Stimulated activated CD4-positive, alpha-beta T cell treated with anti-CD3 and anti-CD28 coated beads, Interleukin-1b, Interleukin-23, amount 100 ng/mL, for 1 hour (primary cell): ENCODE measurements around the gene RPEL1.
A peak's percentile ranks its signal among the peaks of the same experiment; 100 is the strongest.
"Not testable (repeated sequence)": the region's sequence is repeated elsewhere in the genome, so short reads cannot be mapped to it uniquely, and the experiment has no call there.

Experiments
- DNase-seq, 2 donors: peaks; one replicate each; pipeline ENCODE4 v3.0.0-alpha.2; 2020; ENCODE audit warnings: low read depth in 2 of 2

The RPEL1 gene

DNA sequence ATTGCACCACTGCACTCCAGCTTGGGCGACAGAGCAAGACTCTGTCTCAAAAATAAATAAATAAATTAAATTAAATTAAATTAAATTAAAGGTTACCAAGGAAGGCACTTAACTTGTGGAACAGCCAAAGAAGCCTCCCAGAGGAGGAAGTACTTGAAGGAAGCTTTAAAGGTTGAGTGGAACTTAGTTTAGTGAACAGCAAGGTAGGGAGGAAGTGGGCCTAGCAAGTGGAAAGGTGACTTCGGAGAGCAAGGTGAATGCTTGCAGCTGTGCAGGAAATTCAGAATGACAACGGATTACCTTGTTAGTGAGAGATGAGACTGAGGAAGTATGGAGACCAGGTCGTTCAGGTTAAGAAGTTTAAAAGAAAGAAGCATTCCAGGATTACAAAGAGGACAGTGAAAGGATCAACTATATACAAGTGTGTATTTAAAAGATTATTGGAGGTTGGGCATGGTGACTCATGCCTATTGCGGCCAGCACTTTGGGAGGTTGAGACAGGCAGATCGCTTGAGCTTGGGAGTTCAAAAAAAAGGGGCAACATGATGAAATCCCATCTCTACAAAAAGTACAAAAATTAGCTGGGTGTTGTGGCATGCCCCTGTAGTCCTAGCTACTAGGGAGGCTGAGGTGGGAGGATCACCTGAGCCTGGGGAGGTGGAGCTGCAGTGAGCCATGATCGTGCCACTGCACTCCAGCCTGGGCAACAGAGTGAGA lies 12.8 kb upstream of the RPEL1 start:
- no peak for DNase-seq

DNA sequence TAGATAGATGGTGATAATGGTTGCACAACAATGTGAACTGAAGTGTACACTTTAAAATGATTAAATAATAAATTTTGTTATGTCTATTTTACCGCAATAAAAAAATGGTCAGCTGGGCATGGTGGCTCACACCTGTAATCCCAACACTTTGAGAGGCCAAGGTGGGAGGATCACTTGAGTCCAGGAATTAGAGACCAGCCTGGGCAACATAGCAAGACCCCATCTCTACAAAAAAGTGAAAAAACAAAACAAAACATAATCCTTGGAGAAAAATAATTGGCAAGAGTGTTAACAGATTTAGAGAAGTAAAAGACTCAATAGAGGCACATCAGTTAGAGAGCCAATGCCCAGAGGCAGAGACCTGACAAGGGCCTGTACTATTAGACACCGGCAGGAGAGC lies 9.9 kb upstream of the RPEL1 start:
- DNase-seq, result no peak

DNA sequence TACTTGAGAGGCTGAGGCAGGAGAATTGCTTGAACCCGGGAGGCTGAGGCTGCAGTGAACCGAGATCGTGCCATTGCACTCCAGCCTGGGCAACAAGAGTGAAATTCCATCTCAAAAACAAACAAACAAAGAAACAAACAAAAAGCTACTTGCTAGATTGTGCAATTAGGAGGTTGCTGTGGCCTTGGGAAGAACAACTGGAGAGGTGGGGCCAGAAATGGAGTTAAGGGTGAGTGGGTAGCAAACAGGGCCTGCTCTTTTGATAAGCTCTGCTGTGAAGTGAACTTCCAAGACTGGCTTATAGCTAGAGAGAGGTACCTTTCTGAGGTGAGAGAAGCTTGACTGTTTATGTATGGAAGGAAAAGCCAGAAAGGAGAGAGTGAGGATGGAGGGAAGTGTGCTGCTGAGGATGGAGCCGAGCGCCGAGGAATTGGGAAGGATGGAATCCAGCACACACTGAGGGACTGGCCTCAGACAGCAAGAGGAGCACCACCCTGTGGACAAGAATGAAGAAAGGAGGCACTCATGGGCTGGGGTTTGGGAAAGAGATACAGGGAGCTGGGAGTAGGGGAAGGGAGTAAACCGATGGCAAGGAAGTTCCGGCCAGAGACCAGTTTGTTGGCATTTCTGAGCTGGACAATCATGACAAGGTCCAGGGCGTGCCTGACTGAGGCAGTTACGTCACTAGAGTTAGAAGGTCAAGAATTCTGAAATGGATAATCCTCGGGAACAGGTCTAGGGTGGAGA lies 7.0 kb upstream of the RPEL1 start:
- no peak for DNase-seq

DNA sequence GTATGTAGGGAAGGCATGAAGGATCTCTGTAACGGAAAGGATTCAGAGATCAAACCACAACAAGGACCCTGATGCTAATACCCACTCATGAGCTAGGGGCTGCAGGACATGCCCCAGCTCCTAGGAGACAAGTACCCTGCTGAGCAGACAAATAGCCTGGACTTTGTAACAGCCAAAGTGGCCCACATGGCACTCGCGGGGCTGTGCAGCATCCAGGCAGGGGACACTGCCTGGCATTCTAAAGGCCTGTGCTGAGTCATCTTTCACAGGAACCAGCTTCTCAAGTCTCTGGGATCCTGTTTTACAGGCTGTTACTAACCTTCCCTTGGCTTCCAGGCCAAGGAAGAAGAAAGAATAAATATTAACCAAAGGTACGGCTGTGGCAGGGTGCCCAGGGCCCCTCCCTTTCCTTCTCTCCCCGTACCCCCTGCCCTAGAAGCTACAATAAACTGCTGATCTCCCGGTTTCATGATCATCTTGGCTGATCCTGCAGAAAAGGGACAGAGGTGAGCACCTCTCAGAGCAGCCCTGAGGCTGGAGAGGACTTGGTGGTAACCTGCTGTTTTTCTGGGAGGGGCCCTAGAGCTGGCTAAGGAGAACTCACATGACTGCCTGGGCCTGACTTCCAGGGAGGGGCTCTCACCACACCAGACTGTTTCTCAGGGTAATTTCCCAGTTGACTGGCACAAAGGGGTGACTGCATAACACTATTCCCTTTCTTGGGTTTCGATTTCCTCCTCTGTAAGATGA lies 4.2 kb upstream of the RPEL1 start:
- no peak for DNase-seq

DNA sequence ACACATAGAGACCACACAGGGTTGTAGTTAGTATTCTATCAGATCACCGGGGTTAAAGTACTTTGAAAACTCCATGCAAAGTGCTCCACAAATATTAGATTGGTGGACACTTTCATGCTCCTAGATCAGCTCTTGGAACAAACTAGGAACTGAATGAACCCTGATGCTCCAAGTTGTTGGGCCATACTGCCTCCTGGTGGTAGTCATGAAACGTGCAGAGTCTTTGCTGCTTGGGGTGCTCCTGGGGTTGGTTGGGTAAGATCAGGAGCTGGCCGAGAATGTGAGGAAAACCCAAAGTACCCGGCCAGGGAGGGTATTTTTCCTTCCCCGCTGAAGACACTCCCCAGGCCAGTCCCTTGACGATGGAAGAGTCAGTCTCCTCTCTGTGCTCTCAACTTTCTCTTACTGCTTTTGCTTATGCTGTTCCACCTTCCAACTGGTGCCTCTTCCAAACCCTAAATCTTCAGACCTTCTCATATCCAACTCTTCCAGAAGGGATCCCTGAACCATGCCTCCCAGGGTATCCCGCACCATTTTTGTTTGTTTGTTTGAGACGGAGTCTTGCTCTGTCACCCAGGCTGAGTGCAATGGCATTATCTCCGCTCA lies 918 bp upstream of the RPEL1 start:
- DNase-seq, result peak; percentile 12 to 19

DNA sequence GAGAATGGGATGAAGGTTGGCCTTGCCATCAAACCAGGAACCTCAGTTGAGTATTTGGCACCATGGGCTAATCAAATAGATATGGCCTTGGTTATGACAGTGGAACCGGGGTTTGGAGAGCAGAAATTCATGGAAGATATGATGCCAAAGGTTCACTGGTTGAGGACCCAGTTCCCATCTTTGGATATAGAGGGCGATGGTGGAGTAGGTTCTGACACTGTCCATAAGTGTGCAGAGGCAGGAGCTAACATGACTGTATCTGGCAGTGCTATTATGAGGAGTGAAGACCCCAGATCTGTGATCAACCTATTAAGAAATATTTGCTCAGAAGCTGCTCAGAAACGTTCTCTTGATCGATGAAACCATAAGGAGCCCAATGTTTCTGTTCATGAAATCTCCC lies 637 bp downstream of the RPEL1 start:
- DNase-seq, result no peak

DNA sequence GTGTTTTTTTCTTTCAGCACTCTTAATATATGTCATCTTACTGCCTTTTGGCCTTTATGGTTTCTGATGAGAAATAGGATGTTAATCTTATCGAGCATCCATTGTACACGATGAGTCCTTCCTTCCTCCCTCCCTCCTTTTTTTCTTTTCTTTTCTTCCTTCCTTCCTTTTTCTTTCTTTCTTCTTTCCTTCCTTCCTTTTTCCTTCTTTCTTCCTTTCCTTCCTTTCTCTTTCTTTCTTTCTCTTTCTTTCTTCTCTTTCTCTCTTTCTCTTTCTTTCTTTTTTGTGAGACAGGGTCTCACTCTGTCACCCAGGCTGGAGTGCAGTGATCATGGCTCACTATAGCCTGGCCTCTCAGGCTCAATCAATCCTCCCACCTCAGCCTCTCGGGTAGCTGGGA lies 8.4 kb downstream of the RPEL1 start:
- DNase-seq, result no peak

DNA sequence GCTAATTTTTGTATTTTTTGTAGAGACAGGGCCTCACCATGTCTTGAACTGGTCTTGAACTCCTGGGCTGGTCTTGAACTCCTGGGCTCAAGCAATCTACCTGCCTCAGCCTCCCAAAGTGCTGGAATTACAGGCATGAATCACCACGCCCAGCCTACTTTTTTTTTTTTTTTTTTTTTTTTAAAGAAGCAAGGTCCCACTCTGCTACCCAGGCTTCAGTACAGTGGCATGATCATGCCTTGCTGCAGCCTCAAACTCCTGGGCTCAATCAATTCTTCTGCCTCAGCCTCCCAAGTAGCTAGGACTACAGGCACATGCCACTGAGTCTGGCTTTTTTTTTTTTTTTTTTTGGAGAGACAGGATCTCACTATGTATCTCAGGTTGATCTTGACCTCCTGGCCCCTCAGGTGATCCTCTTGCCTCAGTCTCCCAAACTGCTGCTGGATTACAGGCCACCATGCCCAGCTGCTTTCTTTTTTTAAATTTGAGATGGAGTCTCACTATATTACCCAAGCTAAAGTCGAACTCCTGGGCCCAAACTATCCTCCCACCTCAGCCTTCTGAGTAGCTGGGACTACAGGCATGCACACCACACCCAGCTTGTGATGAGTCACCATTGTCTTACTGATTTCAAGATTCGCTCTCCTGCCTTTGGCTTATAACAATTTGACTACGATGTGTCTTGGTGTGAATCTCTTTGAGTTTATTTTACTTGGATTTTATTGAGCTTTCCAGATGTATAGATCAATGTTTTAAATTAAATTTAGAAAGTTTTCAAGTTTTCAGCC lies 9.0 kb downstream of the RPEL1 start:
- no peak for DNase-seq

DNA sequence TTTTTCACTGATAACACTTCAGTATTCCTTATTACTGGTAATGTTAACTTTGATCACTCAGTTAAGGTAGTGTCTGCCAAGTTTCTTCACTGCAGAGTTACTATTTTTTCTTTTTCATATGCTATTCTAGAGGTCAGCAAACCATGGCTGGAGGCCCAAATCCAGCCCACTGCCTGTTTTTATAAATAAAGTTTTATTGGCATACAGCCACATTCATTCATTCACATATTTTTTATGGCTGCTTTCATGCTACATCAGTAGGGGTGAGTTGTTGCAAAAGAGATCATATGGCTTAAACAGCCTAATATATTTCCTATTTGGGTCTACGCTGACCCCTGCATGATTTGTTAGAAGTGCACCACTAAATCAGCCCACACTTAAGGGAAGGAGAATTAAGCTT lies 10.9 kb downstream of the RPEL1 start:
- no peak for DNase-seq

DNA sequence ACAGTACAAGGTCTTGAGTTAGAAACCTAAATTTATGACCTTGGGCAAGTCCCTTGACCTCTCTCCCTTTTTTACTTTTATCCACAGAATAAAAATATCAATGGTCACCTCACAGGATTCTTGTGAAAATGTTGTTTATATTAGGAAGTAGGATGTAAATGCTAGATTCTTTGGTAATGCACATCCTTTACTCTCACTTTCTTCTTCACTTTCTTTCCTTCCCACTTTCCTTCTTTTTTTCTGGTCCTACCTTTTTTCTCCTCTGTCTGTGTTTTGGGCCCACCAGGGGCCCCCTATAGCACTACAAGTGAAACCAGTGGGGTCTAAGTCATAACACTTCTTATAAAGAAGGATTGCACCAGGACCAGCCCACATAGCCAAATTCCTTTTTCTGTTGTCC lies 12.1 kb downstream of the RPEL1 start:
- no peak for DNase-seq

DNA sequence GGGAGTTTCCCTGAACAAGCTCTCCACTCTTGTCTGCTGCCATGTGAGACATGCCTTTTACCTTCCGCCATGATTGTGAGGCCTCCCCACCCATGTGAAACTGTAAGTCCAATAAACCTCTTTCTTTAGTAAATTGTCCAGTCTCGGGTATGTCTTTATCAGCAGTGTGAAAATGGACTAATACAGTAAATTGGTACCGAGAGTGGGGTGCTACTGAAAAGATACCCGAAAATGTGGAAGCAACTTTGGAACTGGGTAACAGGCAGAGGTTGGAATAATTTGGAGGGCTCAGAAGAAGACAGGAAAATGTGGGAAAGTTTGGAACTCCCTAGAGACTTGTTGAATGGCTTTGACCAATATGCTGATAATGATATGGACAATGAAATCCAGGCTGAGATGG lies 13.2 kb downstream of the RPEL1 start:
- DNase-seq, result not testable (repeated sequence)

DNA sequence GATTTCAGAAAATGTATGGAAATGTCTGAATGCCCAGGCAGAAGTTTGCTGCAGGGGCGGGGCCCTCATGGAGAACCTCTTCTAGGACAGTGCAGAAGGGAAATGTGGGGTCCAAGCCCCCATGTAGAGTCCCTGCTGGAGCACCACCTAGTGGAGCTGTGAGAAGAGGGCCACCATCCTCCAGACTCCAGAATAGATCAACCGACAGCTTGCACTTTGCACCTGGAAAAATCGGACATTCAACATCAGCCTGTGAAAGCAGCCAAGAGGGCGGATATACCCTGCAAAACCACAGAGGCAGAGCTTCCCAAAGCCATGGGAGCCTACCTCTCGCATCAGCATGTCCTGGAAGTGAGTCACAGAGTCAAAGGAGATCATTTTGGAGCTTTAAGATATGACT lies 14.3 kb downstream of the RPEL1 start:
- no peak for DNase-seq

DNA sequence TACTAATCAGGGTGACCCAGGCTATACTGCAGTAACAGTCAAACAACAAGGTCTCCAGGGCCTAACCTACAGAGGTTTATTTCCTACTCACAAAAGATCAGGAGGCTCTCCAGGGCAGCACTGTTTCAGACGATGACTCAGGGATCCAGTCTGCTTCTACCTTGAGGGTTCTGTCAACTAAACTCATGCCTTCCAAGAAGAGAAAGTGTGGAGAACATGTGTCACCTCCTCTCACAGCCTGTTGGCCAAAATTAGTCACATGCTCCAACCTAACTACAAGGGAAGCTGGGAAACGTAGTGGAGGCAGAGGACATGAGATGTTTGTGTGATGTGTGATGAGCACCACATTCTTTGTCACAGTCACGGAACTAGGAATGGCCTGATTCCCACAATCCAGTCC lies 16.5 kb downstream of the RPEL1 start:
- DNase-seq, result no peak

DNA sequence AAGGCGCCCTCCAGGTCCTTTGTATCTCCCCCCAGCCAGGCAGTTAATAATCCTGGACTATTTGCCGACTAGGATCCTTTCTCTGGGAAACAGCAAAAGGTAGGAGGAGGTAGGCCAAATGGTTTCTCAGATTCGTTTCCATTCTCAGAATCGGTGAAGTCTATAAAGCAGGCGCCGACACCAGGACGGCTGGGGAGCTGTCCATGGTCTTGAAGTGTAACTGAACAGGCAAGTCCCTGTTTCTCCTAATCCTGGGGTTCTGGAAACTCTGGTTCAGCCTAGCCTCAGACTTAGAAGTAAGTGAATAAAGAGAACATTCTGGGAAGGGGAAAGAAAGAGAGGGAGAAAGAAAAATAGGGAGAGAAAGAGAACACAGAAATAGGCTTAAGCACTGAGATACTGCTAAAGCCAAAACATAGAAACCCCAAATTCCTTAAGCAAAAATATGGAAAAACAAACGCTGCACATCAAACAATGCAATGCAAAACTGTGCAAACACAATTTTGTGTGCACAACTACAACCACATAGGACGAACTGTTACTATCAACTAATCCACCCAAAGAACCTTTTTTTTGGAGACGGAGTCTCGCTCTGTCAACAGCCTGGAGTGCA lies 20.1 kb downstream of the RPEL1 start:
- DNase-seq, result no peak

DNA sequence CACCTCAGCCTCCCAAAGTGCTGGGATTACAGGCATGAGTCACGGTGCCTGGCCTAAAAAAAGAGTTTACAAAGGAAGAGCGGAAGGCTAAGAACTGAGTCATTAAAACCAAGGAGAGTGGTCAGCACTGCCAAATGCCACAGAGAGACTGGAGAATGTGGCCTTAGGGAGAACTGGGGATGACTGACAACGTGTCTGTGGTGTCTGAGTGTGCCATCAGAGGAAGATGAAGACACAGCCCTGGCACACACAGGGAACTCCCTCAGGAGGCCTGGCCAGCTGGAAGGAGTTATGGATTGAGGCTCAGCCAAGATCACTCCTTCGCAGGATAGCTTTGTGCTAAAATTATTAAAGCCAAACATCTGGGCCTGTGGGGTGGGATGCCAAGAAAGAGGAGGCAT lies 27.4 kb downstream of the RPEL1 start:
- no peak for DNase-seq

DNA sequence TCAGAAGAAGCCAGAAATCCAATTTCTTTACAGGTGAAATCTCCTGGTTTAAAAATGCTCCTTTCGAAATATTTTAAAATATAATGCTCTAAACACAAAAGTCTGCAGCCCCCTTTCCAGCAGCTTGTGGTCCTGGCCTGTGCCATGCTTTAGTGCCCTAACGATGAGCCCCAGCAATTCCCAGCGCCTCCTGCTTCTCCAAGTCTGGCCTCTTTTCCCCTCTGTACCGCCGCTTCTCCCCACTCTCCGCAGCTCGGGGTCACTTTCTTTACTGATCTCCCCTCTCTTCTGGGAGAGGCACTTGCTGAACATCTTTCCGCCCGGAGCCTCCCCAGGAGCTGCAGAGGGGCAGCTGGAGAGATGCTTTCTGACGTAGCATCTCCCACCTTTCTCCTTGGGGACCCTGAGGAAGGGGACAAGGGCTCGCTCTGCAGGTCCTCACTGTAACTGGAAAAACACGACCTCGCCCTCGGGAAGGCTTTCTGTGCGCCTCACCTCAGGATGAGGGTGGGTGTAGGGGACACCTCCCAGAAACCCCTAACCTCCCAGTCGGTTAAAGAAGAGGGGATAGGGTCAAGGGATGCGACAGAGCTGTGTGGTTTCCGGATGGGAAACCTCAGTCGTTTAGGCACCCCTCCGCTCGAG lies 30.7 kb downstream of the RPEL1 start:
- DNase-seq, result no peak

DNA sequence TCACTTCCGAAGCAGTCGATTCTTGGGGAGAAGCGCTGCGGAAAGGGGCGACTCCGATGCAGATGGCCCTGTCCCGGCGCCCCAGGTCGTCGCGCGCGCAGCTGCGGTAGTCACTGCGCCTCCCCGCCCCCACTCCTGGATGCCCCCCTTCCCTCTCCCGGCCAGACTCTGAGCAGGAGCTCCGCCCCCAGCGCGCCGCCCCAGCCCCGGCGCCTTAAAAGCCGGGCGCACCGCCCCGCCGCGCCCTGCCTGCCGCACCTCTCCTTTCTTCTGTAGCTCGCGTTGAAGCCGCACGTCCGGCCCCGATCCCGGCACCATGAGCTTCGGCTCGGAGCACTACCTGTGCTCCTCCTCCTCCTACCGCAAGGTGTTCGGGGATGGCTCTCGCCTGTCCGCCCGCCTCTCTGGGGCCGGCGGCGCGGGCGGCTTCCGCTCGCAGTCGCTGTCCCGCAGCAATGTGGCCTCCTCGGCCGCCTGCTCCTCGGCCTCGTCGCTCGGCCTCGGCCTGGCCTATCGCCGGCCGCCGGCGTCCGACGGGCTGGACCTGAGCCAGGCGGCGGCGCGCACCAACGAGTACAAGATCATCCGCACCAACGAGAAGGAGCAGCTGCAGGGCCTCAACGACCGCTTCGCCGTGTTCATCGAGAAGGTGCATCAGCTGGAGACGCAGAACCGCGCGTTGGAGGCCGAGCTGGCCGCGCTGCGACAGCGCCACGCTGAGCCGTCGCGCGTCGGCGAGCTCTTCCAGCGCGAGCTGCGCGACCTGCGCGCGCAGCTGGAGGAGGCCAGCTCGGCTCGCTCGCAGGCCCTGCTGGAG lies 31.4 kb downstream of the RPEL1 start, which contains the start of gene INA:
Gene INA (plus strand): TSS at position 243 of the 817 bp plus-strand sequence. CDS start 74 bp downstream, at position 317.
- DNase-seq, result no peak

DNA sequence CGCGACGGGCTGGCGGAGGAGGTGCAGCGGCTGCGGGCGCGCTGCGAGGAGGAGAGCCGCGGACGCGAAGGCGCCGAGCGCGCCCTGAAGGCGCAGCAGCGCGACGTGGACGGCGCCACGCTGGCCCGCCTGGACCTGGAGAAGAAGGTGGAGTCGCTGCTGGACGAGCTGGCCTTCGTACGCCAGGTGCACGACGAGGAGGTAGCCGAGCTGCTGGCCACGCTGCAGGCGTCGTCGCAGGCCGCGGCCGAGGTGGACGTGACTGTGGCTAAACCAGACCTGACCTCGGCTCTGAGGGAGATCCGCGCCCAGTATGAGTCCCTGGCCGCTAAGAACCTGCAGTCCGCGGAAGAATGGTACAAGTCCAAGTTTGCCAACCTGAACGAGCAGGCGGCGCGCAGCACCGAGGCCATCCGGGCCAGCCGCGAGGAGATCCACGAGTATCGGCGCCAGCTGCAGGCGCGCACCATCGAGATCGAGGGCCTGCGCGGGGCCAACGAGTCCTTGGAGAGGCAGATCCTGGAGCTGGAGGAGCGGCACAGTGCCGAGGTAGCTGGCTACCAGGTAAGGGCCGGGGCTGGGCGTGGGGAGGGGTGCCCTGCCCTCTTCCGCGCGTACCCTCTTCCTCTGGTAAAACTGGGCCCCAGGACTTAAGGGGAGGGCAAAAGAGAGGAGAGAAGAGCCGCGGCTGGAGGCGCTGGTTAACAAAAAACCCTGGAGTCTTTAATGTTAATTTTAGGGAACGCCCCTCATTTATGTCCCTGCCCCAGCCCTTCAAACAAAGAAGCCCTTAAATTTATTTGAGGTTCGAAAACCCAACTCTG lies 32.2 kb downstream of the RPEL1 start:
- no peak for DNase-seq

DNA sequence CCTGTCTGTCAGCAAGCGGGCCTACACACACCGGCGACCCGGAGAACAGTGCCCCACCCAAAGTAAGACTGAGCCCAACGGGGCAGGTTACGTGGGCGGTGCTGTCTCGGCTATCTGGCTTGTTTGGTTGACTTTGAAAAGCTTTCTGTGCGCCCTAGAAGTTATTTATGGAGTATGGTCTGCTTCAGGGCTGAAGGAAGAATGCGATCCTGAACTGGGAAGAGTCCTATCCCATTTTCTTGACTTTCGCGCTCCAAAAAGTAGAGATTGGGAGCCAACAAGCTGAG lies 32.8 kb downstream of the RPEL1 start:
- no peak for DNase-seq
